ENCODE data around the gene KCNB1.

Gene KCNB1

GRCh38 chr20:49400904-49401303 is 81.6 kb downstream of the KCNB1 start:
- DNase-seq (ENCODE audit: low read depth in 1 of 2, low spot score in 1 of 2): no peak
- no peak overlapping the region for H3K4me3 ChIP-seq (replicated peaks; ENCODE audit: insufficient read depth, low read length)
- H3K27ac ChIP-seq (replicated peaks): no peak overlapping the region
- H3K27me3 ChIP-seq (ENCODE audit: insufficient read depth, poor library complexity, severe bottlenecking): no peaks in the 10 kb centered on the region
- no peak for TF ChIP-seq REST (IDR thresholded peaks at IDR 0.05; ENCODE audit: insufficient replicate concordance, low read depth)
- no peak for TF ChIP-seq GABPA (IDR thresholded peaks at IDR 0.05; ENCODE audit: low read depth)
- no peak for TF ChIP-seq POLR2AphosphoS5 (IDR thresholded peaks at IDR 0.05; ENCODE audit: low read depth)
- no peak for TF ChIP-seq SPI1 (IDR thresholded peaks at IDR 0.05; ENCODE audit: borderline replicate concordance, low read depth)
- TF ChIP-seq CTCF (IDR thresholded peaks at IDR 0.05; ENCODE audit: insufficient read depth, low read length): no peak

- TF ChIP-seq POLR2AphosphoS5 (IDR thresholded peaks at IDR 0.05; ENCODE audit: low read depth) (no peak), REST (IDR thresholded peaks at IDR 0.05; ENCODE audit: insufficient replicate concordance, low read depth) (no peak), GABPA (IDR thresholded peaks at IDR 0.05; ENCODE audit: low read depth) (no peak), SPI1 (IDR thresholded peaks at IDR 0.05; ENCODE audit: borderline replicate concordance, low read depth) (no peak), CTCF (IDR thresholded peaks at IDR 0.05; ENCODE audit: insufficient read depth, low read length) (no peak)
- no peak overlapping the region for H3K27ac ChIP-seq (replicated peaks)
- no peak for DNase-seq (ENCODE audit: low read depth in 1 of 2, low spot score in 1 of 2)
- H3K4me3 ChIP-seq (replicated peaks; ENCODE audit: insufficient read depth, low read length): no peak overlapping the region
- no peaks in the 10 kb centered on the region for H3K27me3 ChIP-seq (ENCODE audit: insufficient read depth, poor library complexity, severe bottlenecking)
These were observed 82.1 kb downstream of the KCNB1 start for GRCh38 chr20:49400410-49400809.

GRCh38 chr20:49399329-49399728 is 83.1 kb downstream of the KCNB1 start:
- no peak for DNase-seq (ENCODE audit: low read depth in 1 of 2, low spot score in 1 of 2)
- TF ChIP-seq POLR2AphosphoS5 (IDR thresholded peaks at IDR 0.05; ENCODE audit: low read depth): no peak
- TF ChIP-seq CTCF (IDR thresholded peaks at IDR 0.05; ENCODE audit: insufficient read depth, low read length): no peak
- no peak for TF ChIP-seq REST (IDR thresholded peaks at IDR 0.05; ENCODE audit: insufficient replicate concordance, low read depth)
- TF ChIP-seq SPI1 (IDR thresholded peaks at IDR 0.05; ENCODE audit: borderline replicate concordance, low read depth): no peak
- no peak for TF ChIP-seq GABPA (IDR thresholded peaks at IDR 0.05; ENCODE audit: low read depth)
- Histone ChIP-seq H3K4me3 (replicated peaks; ENCODE audit: insufficient read depth, low read length) (no peak overlapping the region), H3K27me3 (ENCODE audit: insufficient read depth, poor library complexity, severe bottlenecking) (no peaks in the 10 kb centered on the region), H3K27ac (replicated peaks) (no peak overlapping the region)

Measured in HL-60 (cell line).